ENCODE measurements around the gene NMT1.

The NMT1 gene

GRCh38 chr17:45098081-45098868 is 37.2 kb downstream of the NMT1 start:
- peak in 33 of 42 donors; percentile 19 to 81 (median 54) for DNase-seq
- intact Hi-C loops (cut with DNase I), result loop anchor here (5.0 kb wide), 1 partner anchor 186 kb away; no protein-coding TSS in a partner anchor

GRCh38 chr17:45098869-45099616 is 37.9 kb downstream of the NMT1 start:
- DNase-seq, result peak; percentile 57 to 94 (median 84)
- intact Hi-C loops (cut with DNase I), result loop anchor here (5.0 kb wide), 1 partner anchor 187 kb away; no protein-coding TSS in a partner anchor

GRCh38 chr17:45101546-45101882 is 40.4 kb downstream of the NMT1 start:
- no peak for DNase-seq
- intact Hi-C loops (cut with DNase I), result no loop called here

DNA sequence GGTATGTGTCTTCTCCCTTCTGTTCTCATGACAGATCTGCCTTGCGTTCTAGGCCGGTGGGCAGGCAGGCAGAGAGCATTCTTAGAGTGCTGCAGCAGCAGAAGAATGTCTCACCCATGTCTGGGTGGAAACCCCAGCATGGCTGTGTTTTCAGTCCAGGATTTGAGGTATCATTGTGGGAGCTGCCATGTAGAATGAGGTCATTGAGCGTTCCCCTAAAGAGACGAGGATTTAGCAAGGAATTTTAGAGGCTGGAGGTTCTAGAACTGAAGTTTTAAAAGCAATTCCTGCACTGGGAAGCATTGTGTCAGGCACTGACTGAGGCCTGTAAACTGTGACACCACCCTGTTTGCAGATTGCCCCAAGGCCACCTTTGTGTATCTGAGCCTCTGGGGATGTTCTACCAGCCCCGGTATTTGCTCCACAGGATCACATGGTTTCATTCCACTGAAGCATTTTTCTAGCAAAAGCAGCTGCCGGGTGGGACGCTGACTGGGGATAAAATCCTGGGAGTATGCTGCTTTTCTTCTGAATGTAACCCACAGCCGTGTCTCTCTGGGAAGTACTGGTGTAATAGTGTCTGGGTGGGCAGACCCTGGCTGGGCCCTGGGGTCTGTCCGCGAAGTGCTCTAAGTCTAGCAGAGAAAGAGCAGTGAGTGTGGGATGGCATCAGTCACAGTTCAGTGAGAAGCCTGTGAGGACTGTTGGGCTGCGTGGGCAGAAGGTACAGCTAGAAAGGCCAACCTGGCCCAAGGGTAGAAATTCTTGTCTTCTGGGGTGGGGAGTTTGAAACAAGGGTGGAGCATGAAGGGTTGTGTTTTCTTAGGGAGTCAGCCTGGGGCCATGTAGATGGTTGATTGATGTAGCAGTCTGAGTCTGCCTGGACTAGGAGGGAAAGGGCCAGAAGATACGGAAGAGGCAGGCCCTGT is 41.0 kb downstream of the NMT1 start:
- intact Hi-C loops (cut with DNase I), result no loop called here
- DNase-seq, result no peak

DNA sequence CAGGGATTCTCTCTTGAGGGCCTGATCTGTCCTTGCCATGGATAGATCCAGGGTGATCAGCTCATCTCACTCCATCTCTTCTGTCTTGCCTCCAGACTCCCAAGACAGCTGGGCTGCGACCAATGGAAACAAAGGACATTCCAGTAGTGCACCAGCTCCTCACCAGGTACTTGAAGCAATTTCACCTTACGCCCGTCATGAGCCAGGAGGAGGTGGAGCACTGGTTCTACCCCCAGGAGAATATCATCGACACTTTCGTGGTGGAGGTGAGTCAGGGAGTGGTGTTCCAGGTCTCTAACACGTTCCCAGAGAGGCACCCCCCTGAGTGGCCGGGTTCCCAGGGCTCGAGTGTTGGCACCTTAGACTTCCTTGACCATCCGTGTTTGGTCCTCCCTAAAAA is 41.7 kb downstream of the NMT1 start:
- intact Hi-C loops (cut with DNase I), result no loop called here
- no peak for DNase-seq

DNA sequence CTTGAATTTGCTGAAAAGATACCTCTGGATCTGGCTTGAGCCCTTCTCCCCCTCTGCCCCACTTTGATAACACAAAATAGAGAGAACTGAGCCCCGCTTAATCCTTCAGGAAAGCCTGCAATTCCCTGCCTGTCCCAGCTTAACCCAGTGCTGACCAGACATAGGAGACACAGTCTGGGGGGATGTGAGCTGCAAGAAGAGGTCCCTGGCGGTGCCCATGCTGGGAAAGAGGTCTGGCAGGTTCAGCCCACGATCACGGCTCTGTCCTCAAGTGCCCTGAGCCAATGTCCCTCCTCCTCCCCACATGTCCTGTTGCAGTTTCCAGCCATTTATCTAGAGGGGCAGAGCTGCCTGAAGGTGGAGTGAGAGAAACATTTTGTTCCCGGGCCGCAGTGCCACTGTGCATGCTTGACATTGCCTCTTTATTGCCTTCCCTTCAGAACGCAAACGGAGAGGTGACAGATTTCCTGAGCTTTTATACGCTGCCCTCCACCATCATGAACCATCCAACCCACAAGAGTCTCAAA is 42.2 kb downstream of the NMT1 start:
- DNase-seq, result no peak
- intact Hi-C loops (cut with DNase I), result no loop called here

- intact Hi-C loops (cut with DNase I), result no loop called here
- DNase-seq, result no peak
Measured at GRCh38 chr17:45104029-45104428, 42.9 kb downstream of the NMT1 start.

GRCh38 chr17:45104497-45104896 is 43.4 kb downstream of the NMT1 start:
- intact Hi-C loops (cut with DNase I), result no loop called here
- no peak for DNase-seq

DNA sequence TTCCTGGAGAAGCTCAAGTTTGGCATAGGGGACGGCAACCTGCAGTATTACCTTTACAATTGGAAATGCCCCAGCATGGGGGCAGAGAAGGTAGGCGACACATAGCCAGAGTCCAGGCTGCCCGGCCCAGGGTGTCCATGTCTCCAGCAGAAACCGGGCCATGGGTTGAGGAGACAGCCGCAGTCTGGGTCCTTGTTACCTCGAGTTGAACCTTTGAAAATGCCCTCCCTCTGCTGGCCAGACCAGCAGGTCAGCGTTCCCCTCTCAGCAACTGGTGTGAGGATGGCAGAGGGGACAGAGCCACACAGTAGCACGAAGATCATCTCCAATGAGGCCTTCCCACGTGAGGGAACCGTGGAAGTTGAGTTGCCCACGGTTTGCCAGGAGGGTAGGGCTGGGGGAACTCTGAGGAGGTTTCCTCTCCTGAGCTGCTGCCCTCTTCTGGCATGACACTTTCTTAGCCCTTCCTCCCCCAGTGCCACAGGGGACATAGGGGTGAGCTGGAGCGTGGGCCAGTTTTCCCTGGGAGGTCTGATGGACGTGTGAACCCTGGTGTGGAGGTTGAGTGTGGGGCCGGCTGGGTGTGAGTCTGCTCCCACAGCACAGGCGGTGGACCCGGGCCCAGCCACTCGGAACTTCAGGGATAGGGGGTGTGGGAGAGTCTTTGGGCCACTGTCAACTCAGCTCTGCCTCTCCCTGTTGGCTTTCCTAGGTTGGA is 43.9 kb downstream of the NMT1 start:
- DNase-seq, result no peak
- intact Hi-C loops (cut with DNase I), result no loop called here

GRCh38 chr17:45106096-45106495 is 45.0 kb downstream of the NMT1 start:
- no peak for DNase-seq
- intact Hi-C loops (cut with DNase I), result no loop called here

DNA sequence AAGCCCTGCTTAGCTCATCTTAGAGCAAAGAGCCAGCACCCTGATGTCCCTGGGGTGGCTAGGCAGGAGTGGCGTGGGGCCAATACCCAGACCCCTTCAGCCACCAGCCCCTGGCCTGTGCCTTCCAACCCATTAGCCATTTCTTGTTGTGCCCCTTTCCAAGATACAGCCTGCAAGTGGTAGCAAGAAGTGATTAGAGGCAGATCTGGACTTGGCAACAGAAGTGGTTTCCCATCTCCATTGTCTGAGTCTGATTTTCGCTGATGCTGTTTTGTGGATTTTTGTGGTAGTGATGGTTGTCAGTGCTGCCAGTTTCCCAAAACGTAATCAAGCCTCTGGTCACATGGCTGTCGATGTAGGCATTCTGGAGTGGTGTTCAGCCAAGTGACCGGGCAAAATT is 45.5 kb downstream of the NMT1 start:
- intact Hi-C loops (cut with DNase I), result no loop called here
- DNase-seq, result no peak

DNA sequence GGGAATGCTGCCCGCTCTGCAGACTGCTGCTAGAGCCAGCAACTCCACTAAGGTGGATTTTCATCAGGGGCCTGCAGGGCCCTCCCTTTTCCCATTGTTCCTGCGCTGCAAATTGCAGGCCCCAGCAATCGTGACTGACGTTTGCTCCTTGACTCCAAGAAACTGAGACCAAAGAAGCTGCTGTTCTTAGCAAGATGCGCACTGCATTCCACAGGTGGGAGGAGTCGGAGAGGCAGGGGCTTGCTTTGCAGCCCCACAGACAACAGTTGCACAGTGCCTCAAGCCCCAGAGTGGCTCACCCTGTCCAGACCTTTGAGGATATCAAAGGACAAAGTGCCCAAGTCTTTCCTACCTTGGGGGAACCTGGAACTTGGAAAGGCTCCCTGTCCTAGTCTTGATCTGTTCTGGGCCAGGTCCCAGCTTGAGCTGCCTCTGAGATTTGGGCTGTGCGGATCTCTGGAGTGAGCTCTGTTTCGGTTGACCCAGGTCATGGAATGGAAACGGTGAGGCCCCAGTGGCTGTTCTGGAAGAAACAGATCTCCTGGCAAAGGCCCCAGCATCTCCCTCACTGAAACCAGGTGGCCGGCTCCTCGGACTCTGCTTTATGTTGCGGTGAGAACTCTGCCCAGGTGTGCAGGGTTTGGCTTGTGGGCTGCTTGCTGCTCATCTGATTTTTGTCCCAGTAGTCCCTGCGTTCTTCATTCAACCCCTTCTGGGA is 46.3 kb downstream of the NMT1 start:
- no peak for DNase-seq
- intact Hi-C loops (cut with DNase I), result no loop called here

- intact Hi-C loops (cut with DNase I), result no loop called here
- DNase-seq, result no peak
Measured at GRCh38 chr17:45108051-45108450, 46.9 kb downstream of the NMT1 start.

DNA sequence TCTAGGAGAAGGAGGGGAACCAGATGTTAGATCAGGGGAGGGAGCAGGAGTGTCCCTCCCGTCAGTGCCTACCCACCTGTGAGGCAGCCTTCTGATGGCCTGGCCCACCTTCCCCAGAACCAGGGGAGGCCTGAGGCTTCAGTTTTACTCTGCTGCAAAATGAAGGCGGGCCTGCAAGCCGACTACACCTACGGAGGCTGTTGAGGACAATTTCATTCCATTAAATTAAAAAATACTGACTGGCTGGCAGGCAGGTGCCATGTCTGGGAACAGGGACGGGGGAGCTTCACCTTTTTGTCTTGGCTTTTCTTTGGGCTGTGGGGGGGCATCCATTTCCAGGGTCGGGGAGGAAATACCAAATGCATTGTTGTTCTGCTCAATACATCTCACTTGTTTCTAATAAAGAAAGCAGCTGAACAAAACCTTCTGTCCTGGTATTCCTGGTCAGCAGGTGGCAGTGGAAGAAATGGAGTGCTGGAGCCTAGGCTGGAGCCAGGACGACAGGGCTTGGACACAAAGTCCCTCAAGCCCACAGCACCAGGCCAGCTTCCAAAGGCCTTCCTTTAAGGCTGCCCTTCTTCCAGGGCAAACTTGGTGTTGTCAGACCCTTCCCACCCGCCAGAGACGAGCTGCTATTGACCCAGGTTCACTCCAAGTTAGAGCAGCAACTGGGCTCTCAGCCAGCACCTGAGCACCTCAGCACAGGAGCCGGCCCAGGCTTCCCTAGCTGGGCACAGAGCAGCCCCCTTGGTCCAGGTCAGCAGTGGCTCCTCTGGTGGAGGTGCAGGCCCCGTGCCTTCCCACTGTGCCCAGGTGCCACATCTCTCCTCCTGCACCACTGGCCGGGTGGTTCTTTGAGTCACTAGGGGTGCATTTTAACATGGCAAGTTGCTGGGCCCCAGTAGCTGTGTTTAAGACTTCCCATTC is 47.7 kb downstream of the NMT1 start:
- intact Hi-C loops (cut with DNase I), result no loop called here

GRCh38 chr17:45110676-45111611 is 49.8 kb downstream of the NMT1 start:
- peak in 23 of 42 donors; percentile 8 to 59 (median 43) for DNase-seq
- intact Hi-C loops (cut with DNase I), result no loop called here

More for the DNA sequence above, 47.7 kb downstream of the NMT1 start:
- no peak for DNase-seq

GRCh38 chr17:45111850-45112249 is 50.7 kb downstream of the NMT1 start:
- DNase-seq, result no peak
- intact Hi-C loops (cut with DNase I), result no loop called here
